Fibroblast of villous mesenchyme (primary cell): ENCODE data around the gene KANK4. TPM values are rescaled to one million over a fixed set of nuclear protein-coding genes. Genes with fewer than 3 reads are reported as not detected.

Experiments used
- DNase-seq: peaks from one replicate; pipeline ENCODE4 v3.0.0-alpha.2; 2010; ENCODE audit warnings: low read depth
- H3K4me3 ChIP-seq: 2 replicates; pipeline ENCODE4 v1.5.1; 2011; ENCODE audit warnings: low read depth, mild to moderate bottlenecking, low read length
- total RNA-seq: library from RNA; depleted of rRNA; stranded (reverse); fragments of >200 nt; gene quantifications from 2 replicates; pipeline ENCODE4 v1.2.3, GENCODE V29; 2012
- TF ChIP-seq, protein P1 (sequence below): IDR thresholded peaks from 2 replicates; pipeline ENCODE4 v1.5.1; 2012; ENCODE audit warnings: low read depth, mild to moderate bottlenecking, low read length; ENCODE audit not compliant: insufficient read depth

The KANK4 gene
- total RNA-seq, 1 donor: not detected

DNA sequence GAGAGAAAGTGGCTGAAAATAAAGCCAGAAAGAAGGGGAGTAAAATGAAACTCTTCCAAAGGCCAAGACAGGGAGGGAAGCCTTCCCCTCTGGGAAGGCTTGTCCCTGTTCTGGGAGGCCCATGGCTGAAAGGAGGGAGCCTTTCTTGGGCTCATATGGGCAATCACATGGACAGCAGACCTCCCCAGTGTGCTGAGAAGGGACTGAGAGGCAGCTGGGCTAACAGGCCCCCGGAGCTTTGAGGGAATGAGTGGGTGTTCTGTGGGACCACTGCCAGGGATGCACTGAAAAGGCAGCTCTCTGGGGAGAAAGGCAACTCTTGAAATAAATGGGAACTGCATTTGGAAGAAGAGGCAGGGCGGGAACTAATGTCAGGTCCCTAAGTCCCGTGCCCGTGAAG lies 39.1 kb downstream of the KANK4 start:
- DNase-seq: no peak
- TF ChIP-seq, protein P1, sequence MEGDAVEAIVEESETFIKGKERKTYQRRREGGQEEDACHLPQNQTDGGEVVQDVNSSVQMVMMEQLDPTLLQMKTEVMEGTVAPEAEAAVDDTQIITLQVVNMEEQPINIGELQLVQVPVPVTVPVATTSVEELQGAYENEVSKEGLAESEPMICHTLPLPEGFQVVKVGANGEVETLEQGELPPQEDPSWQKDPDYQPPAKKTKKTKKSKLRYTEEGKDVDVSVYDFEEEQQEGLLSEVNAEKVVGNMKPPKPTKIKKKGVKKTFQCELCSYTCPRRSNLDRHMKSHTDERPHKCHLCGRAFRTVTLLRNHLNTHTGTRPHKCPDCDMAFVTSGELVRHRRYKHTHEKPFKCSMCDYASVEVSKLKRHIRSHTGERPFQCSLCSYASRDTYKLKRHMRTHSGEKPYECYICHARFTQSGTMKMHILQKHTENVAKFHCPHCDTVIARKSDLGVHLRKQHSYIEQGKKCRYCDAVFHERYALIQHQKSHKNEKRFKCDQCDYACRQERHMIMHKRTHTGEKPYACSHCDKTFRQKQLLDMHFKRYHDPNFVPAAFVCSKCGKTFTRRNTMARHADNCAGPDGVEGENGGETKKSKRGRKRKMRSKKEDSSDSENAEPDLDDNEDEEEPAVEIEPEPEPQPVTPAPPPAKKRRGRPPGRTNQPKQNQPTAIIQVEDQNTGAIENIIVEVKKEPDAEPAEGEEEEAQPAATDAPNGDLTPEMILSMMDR: no peak
- no peak overlapping the region for H3K4me3 ChIP-seq

DNA sequence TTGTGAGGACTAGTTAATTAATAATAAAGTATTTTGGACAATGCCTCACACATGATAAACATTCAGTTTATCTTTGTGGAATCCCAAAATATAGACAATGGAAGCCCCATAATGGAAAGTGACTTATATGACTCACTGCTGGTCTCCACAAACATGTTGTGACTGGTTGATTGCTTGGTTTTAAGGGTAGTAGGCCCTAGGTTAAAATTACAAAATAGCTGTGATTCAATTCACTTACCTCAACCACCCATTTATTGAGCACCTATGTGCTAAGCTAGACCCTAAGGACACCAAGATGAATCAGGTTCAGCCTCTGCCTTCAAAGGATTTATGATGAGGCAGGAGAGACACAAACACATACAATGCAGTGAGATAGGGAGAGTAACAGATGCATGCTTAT lies 42.4 kb downstream of the KANK4 start:
- no peak for DNase-seq
- H3K4me3 ChIP-seq: no peak overlapping the region
- TF ChIP-seq, protein P1: no peak

GRCh38 chr1:62274496-62275485 lies 44.4 kb downstream of the KANK4 start:
- TF ChIP-seq, protein P1: no peak
- no peak overlapping the region for H3K4me3 ChIP-seq
- no peak for DNase-seq

- no peak overlapping the region for H3K4me3 ChIP-seq
- DNase-seq: no peak
- TF ChIP-seq, protein P1: no peak
Measured at GRCh38 chr1:62273953-62274352, 45.3 kb downstream of the KANK4 start.

- H3K4me3 ChIP-seq: no peak overlapping the region
- TF ChIP-seq, protein P1: no peak
- DNase-seq: no peak
Measured at GRCh38 chr1:62271948-62272728, 47.1 kb downstream of the KANK4 start.

- no peak for DNase-seq
- TF ChIP-seq, protein P1: no peak
- H3K4me3 ChIP-seq: no peak overlapping the region
Measured at GRCh38 chr1:62271134-62271533, 48.1 kb downstream of the KANK4 start.
